RWPE1 (cell line): ENCODE data around the gene POLN.

Source experiments
- CTCF ChIA-PET: fragments of 350-600 bp; sonication (Branson Sonifier 250); formaldehyde crosslinking; extraction: SDS; loops from one replicate; lab custom pipeline; 2021; lab: Yijun Ruan, JAX
- POLR2A ChIA-PET: fragments of 400-600 bp; formaldehyde crosslinking; extraction: SDS; loops from one replicate; lab custom pipeline; 2020; ENCODE audit warnings: antibody characterized with exemption; ENCODE audit not compliant: low non-redundant PET; lab: Yijun Ruan, JAX
- DNase-seq: peaks from one replicate; pipeline ENCODE4 v3.0.0; 2012; ENCODE audit warnings: low spot score
- H3K27ac ChIP-seq: fragments of 450-650 bp; 2 replicates; pipeline ENCODE4 v1.5.1; 2017
- TF ChIP-seq, protein P1 (sequence below): fragments of 450-650 bp; conservative IDR thresholded peaks from 2 replicates; pipeline ENCODE4 v1.5.1; 2017; ENCODE audit warnings: low read depth, mild to moderate bottlenecking

The POLN gene

DNA sequence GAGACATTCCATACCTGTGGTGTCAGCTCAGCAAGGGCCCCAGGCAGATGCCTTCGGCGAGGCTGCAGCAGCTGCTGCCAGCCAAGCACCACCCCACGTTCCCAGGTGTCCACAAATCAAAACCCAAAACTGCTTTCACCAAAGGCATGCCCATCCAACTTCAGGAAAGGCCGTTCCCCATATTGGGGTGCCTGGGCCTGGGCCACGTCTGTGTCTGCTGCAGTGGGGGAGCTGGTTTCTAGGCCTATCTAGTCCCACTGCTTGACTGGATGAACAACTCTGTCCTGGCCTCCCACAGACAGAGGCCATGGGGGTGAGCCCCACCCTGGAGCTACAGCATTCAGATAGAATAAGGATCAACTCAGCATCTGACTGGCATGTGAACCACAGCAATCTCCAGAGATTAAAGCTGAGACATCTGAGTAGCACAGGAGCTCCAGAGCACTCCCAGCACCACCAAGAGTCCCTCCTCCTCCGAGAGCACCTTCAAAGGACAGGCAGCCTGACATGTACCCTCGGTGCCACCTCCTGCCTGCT lies 145.8 kb downstream of the POLN start:
- CTCF ChIA-PET, result no interaction called here
- POLR2A ChIA-PET, result no interaction called here
- TF ChIP-seq, protein P1, sequence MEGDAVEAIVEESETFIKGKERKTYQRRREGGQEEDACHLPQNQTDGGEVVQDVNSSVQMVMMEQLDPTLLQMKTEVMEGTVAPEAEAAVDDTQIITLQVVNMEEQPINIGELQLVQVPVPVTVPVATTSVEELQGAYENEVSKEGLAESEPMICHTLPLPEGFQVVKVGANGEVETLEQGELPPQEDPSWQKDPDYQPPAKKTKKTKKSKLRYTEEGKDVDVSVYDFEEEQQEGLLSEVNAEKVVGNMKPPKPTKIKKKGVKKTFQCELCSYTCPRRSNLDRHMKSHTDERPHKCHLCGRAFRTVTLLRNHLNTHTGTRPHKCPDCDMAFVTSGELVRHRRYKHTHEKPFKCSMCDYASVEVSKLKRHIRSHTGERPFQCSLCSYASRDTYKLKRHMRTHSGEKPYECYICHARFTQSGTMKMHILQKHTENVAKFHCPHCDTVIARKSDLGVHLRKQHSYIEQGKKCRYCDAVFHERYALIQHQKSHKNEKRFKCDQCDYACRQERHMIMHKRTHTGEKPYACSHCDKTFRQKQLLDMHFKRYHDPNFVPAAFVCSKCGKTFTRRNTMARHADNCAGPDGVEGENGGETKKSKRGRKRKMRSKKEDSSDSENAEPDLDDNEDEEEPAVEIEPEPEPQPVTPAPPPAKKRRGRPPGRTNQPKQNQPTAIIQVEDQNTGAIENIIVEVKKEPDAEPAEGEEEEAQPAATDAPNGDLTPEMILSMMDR, result no peak
- H3K27ac ChIP-seq, result no peak overlapping the region
- peak; percentile 9 for DNase-seq

DNA sequence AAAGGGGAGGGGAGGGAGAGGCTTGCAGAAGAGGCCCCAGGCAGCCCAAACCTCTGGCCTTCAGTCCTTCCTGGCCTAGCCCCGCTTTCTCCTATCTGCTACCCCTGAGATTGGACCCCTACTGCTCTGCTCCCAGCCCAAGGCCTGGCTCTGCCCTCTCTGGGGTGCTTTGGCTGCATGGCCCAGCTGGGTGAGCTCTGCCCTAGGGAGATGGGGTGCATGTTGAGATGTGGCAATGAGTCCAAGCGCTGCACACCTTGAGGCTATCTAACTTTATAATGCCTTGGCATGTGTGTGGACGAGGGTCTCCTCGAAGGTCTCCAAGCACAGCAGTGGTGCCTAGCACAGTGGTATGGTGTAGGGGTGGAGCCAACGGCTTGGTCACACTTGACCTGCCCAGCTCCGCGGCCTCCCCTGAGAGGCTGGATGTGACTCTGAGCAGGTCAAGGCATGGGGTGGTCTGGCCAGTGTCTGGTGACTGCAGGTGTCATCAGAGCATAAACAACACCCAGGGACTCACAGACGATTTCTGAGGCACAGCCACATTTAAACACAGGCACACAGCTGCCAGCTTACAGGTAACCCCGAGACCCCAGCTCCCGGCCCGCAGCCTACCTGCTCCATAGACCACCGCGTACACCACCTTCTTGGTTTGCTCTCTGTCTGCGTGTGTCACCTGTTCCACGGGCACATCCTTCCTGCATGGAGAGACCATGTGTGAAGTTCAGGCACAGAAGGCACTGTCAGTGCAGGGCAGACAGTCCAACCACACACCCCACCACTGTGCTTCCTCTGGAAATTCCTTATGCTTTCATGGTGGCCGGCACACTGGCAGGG lies 146.5 kb downstream of the POLN start:
- POLR2A ChIA-PET, result no interaction called here
- DNase-seq, result no peak
- TF ChIP-seq, protein P1, result no peak
- CTCF ChIA-PET, result no interaction called here
- no peak overlapping the region for H3K27ac ChIP-seq

DNA sequence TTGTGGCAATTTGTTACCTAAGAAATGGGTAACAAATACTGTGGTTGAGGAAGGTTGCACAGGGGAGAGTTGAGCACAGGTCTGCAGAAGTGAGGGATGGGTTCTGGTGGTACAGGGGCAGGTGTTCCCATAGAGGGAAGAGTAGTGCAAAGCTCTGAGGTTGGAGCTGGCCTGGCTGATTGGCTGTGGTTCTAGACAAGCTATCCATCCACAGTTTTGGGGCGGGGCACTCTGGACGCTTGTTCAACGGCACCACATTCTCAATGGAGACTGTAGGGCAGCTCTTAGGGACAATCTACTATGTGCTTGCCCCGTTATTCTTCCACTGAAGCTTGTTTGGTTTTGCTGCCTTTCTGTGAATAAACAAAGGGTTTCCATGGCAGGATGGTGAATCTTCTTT lies 147.4 kb downstream of the POLN start:
- H3K27ac ChIP-seq, result no peak overlapping the region
- TF ChIP-seq, protein P1, result no peak
- ChIA-PET CTCF (no interaction called here), POLR2A (interaction anchor here (0.5 kb wide), 1 partner anchor 145 kb away, joined by 3 read pairs; no protein-coding TSS in a partner anchor)
- DNase-seq, result no peak

DNA sequence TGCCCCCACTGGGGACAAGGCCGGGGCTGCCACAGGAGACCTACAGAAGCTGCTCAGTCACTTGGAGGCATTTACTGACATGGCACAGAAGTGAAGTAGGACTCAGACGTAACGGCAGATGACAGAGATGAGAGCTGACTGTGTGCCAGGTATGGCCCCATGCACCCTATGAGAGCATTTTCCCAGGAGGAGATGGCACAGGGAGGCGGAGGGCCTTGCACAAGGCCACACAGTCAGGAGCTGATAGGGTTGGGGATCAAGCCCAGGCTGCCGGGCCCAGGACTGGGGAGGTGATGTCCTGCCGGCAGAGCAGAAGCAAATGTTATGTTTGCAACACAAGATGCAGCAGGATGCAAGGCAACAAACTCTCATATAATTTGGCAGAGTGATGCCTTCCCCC lies 148.7 kb downstream of the POLN start:
- TF ChIP-seq, protein P1, result no peak
- no peak for DNase-seq
- H3K27ac ChIP-seq, result no peak overlapping the region
- ChIA-PET CTCF (interaction anchor here (0.6 kb wide), 1 partner anchor 127 kb away, joined by 3 read pairs; no protein-coding TSS in a partner anchor), POLR2A (no interaction called here)

DNA sequence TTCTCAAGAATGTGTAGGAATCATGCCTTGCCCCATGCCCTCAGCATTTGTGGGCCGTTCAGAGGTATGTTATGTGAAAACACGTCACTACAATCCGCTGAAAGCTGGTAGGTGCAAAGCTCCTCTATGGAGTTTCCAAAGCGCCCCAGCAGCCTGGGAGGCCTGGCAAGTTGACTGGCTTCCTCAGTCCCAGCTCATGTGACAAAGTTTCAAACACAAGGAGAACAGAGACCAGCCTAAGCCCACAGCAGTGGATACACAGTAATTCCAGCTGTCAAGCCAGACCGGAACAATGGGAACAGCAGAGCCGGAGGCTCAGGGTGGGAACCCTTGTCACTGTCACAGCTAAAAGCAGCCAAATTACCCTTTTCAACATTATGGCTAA lies 149.3 kb downstream of the POLN start:
- H3K27ac ChIP-seq, result no peak overlapping the region
- no peak for DNase-seq
- TF ChIP-seq, protein P1, result no peak
- CTCF ChIA-PET, result interaction anchor here (0.6 kb wide), 1 partner anchor 91 kb away, joined by 3 read pairs; no protein-coding TSS in a partner anchor
- POLR2A ChIA-PET, result no interaction called here

DNA sequence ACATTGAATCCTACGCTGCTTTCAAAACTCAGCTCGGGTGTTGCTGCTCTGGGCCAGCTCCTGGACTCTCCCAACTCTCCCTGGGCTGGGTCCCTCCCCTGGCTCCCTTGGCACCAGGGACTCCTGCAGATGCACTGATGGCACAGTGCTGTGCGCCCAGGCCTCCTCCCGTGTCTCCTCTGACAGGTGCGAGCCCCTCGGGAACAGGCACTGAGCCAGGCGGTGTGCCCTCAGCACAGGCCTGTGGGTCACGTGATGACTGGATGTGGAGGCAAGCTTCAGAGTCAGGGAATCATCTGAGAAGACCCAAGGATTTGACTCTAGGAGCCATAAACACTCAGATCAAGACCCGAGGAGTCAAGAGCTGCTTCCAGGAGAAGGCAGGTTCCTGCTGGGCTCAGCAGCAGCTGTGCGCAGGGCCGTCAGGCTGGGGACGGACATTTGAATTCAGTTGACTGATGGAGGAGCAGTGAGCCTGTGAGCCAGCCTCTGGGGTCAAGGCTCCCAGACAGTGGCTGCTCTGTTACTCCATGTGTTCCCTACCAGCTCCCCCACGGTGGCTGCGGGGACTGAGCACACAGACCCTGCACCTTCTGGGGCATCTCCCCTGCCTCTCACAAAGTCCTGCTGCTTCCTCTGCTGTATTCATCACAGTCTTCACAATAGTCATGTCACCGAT lies 149.8 kb downstream of the POLN start:
- ChIA-PET CTCF (interaction anchor here (0.6 kb wide), 1 partner anchor 90 kb away, joined by 3 read pairs; no protein-coding TSS in a partner anchor), POLR2A (no interaction called here)
- DNase-seq, result no peak
- TF ChIP-seq, protein P1, result no peak
- no peak overlapping the region for H3K27ac ChIP-seq
